Measurements from ENCODE around the gene HP.
"Not testable (repeated sequence)": the region's sequence is repeated elsewhere in the genome, so short reads cannot be mapped to it uniquely, and the experiment has no call there.

Gene HP, protein sequence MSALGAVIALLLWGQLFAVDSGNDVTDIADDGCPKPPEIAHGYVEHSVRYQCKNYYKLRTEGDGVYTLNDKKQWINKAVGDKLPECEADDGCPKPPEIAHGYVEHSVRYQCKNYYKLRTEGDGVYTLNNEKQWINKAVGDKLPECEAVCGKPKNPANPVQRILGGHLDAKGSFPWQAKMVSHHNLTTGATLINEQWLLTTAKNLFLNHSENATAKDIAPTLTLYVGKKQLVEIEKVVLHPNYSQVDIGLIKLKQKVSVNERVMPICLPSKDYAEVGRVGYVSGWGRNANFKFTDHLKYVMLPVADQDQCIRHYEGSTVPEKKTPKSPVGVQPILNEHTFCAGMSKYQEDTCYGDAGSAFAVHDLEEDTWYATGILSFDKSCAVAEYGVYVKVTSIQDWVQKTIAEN

DNA sequence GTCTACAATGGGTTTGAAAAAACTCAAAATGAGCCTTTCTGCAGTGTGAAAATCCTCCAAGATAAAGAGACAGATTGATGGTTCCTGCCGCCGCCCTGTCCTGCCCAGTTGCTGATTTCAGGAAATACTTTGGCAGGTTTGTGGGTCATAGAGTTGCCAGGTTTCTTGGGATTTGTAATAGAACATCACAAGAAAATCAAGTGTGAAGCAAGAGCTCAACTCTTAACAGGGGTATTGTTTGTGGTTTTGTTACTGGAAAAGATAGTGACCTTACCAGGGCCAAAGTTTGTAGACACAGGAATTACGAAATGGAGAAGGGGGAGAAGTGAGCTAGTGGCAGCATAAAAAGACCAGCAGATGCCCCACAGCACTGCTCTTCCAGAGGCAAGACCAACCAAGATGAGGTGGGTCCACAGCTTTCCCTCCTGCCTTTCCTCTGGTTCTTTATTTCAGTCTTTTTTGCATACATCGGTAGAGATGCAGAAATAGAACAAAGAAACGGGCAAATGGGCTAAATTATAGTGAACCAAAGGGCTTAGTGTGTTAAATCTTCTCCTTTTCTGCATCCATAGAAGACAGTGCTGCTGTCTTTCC, at the start of gene HP:
Gene HP, plus strand, starts transcription at position 252 of the 594 bp plus-strand sequence. Its CDS starts 148 bp downstream, at position 400.
- in situ Hi-C loops (cut with HindIII; ENCODE audit: low pct_unique_long_range_greater_than_20kb, low sequenced_read_pairs); DNase-seq (ENCODE audit: low read depth in 1 of 2, low spot score in 1 of 2): not testable (repeated sequence)

DNA sequence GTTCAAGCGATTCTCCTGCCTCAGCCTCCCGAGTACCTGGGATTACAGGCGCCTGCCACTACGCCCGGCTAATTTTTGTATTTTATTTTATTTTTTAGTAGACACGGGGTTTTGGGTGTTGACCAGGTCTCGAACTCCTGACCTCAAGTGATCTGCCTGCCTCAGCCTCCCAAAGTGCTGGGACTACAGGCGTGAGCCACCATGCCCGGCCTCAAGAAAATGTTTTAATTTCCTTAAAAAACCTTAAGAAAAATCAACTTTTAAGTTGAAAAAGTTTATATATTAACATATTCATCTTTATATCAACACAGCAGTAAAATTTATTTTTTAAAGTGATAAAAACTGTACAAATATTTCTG, 46.3 kb upstream of the HP start:
- DNase-seq (ENCODE audit: low read depth in 1 of 2, low spot score in 1 of 2); in situ Hi-C loops (cut with HindIII; ENCODE audit: low pct_unique_long_range_greater_than_20kb, low sequenced_read_pairs): not testable (repeated sequence)

- no peak for TF ChIP-seq JUND (IDR thresholded peaks at IDR 0.05; ENCODE audit: low read depth)
- in situ Hi-C loops (cut with HindIII; ENCODE audit: low pct_unique_long_range_greater_than_20kb, low sequenced_read_pairs), result no loop called here
- peak; percentile 99 for DNase-seq (ENCODE audit: low read depth in 1 of 2, low spot score in 1 of 2)
These were observed 45.7 kb upstream of the HP start, which contains the start of gene DHODH for GRCh38 chr16:72008424-72009216. Gene DHODH, plus strand, starts transcription at chr16:72008744. Its CDS starts 21 bp downstream, at chr16:72008765.

GRCh38 chr16:72009779-72010178, 44.5 kb upstream of the HP start:
- in situ Hi-C loops (cut with HindIII; ENCODE audit: low pct_unique_long_range_greater_than_20kb, low sequenced_read_pairs), result no loop called here
- DNase-seq (ENCODE audit: low read depth in 1 of 2, low spot score in 1 of 2), result no peak
- no peak for TF ChIP-seq JUND (IDR thresholded peaks at IDR 0.05; ENCODE audit: low read depth)

DNA sequence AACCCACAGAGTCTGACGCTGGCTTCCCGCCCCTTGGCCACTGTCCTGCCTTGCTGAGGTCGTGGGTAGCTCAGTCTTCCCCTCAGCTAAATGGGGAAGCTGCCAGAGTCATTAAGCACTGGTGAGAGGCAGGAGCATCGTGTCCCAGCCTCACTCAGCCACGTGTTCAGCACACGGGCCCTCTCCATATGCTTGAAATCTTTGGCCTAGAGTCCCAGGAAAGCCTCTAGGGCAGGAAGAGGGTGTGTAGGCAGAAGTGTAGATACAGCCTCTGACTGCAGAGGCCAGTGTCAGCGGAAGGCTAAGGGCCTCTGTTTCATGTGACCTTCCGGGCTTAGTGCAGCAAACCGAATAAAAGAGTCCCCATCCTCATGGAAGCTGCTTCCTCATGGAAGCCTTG, 41.7 kb upstream of the HP start:
- DNase-seq (ENCODE audit: low read depth in 1 of 2, low spot score in 1 of 2), result no peak

GRCh38 chr16:72013389-72013788, 40.9 kb upstream of the HP start:
- no peak for DNase-seq (ENCODE audit: low read depth in 1 of 2, low spot score in 1 of 2)
- in situ Hi-C loops (cut with HindIII; ENCODE audit: low pct_unique_long_range_greater_than_20kb, low sequenced_read_pairs), result no loop called here
- TF ChIP-seq JUND (IDR thresholded peaks at IDR 0.05; ENCODE audit: low read depth), result no peak

More for the DNA sequence above, 41.7 kb upstream of the HP start:
- in situ Hi-C loops (cut with HindIII; ENCODE audit: low pct_unique_long_range_greater_than_20kb, low sequenced_read_pairs), result no loop called here
- TF ChIP-seq JUND (IDR thresholded peaks at IDR 0.05; ENCODE audit: low read depth), result no peak

GRCh38 chr16:72013888-72014581, 40.3 kb upstream of the HP start:
- DNase-seq (ENCODE audit: low read depth in 1 of 2, low spot score in 1 of 2), result no peak
- in situ Hi-C loops (cut with HindIII; ENCODE audit: low pct_unique_long_range_greater_than_20kb, low sequenced_read_pairs), result no loop called here
- TF ChIP-seq JUND (IDR thresholded peaks at IDR 0.05; ENCODE audit: low read depth), result no peak

GRCh38 chr16:72014675-72015074, 39.6 kb upstream of the HP start:
- no peak for TF ChIP-seq JUND (IDR thresholded peaks at IDR 0.05; ENCODE audit: low read depth)
- in situ Hi-C loops (cut with HindIII; ENCODE audit: low pct_unique_long_range_greater_than_20kb, low sequenced_read_pairs), result no loop called here
- DNase-seq (ENCODE audit: low read depth in 1 of 2, low spot score in 1 of 2), result no peak

GRCh38 chr16:72015124-72015523, 39.2 kb upstream of the HP start:
- in situ Hi-C loops (cut with HindIII; ENCODE audit: low pct_unique_long_range_greater_than_20kb, low sequenced_read_pairs), result no loop called here
- no peak for TF ChIP-seq JUND (IDR thresholded peaks at IDR 0.05; ENCODE audit: low read depth)
- no peak for DNase-seq (ENCODE audit: low read depth in 1 of 2, low spot score in 1 of 2)

GRCh38 chr16:72018470-72018869, 35.8 kb upstream of the HP start:
- in situ Hi-C loops (cut with HindIII; ENCODE audit: low pct_unique_long_range_greater_than_20kb, low sequenced_read_pairs), result no loop called here
- TF ChIP-seq JUND (IDR thresholded peaks at IDR 0.05; ENCODE audit: low read depth), result no peak
- DNase-seq (ENCODE audit: low read depth in 1 of 2, low spot score in 1 of 2), result no peak

DNA sequence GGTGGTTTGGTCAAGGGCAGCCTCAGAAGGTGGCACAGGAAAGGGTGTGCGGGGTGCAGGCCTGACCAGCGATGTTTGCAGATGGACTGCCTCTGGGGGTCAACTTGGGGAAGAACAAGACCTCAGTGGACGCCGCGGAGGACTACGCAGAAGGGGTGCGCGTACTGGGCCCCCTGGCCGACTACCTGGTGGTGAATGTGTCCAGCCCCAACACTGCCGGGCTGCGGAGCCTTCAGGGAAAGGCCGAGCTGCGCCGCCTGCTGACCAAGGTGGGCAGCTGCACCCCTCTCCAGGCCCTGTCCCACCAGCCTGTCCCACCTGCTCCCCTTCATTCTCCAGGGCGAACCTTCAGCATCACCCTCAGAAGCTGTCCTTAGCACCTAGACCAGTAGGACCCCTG, 33.3 kb upstream of the HP start:
- in situ Hi-C loops (cut with HindIII; ENCODE audit: low pct_unique_long_range_greater_than_20kb, low sequenced_read_pairs), result no loop called here
- DNase-seq (ENCODE audit: low read depth in 1 of 2, low spot score in 1 of 2), result no peak
- no peak for TF ChIP-seq JUND (IDR thresholded peaks at IDR 0.05; ENCODE audit: low read depth)

GRCh38 chr16:72022127-72022526, 32.2 kb upstream of the HP start:
- no peak for DNase-seq (ENCODE audit: low read depth in 1 of 2, low spot score in 1 of 2)
- TF ChIP-seq JUND (IDR thresholded peaks at IDR 0.05; ENCODE audit: low read depth), result no peak
- in situ Hi-C loops (cut with HindIII; ENCODE audit: low pct_unique_long_range_greater_than_20kb, low sequenced_read_pairs), result no loop called here

Measured in T47D (cell line).